HEK293 (cell line): ENCODE data around the gene S100A16.
A peak's percentile ranks its signal among the peaks of the same experiment; 100 is the strongest.

Source experiments
- CTCF ChIA-PET: fragments of 350-600 bp; formaldehyde crosslinking; extraction: SDS; loops from one replicate; lab custom pipeline; 2021; ENCODE audit warnings: antibody characterized with exemption; lab: Yijun Ruan, JAX
- POLR2A ChIA-PET: fragments of 300-600 bp; formaldehyde crosslinking; extraction: SDS; loops from one replicate; lab custom pipeline; 2020; ENCODE audit warnings: antibody characterized with exemption, inconsistent platforms; lab: Yijun Ruan, JAX
- H3K27ac ChIP-seq: fragments of 200-500 bp; sonication (Bioruptor generic); 2 replicates; pipeline ENCODE4 v1.5.1; 2014; ENCODE audit warnings: low read depth, low read length, control low read depth, inconsistent platforms; ENCODE audit errors: extremely low read depth
- H3K36me3 ChIP-seq, 2 experiments: fragments of 200-500 bp in 1 of 2; sonication (Bioruptor generic) in 1 of 2; 1 replicate in 1 of 2; 2 replicates in 1 of 2; pipeline ENCODE4 v1.5.1; 2014 to 2017; ENCODE audit warnings: inconsistent platforms in 2 of 2, low read length in 2 of 2; ENCODE audit not compliant: control insufficient read depth in 2 of 2, insufficient read depth in 1 of 2
- H3K4me1 ChIP-seq: fragments of 200-500 bp; sonication (Bioruptor generic); 2 replicates; pipeline ENCODE4 v1.5.1; 2014; ENCODE audit warnings: mild to moderate bottlenecking, low read length, inconsistent platforms; ENCODE audit not compliant: control insufficient read depth, insufficient read depth
- H3K4me3 ChIP-seq: 2 replicates; pipeline ENCODE4 v1.5.1; 2011; ENCODE audit warnings: low read depth, mild to moderate bottlenecking, control low read depth, low read length, moderate library complexity
- H3K9me3 ChIP-seq: fragments of 200-500 bp; sonication (Bioruptor generic); 2 replicates; pipeline ENCODE4 v1.5.1; 2014; ENCODE audit warnings: low read depth, low read length, inconsistent platforms; ENCODE audit not compliant: control insufficient read depth, insufficient read depth
- BCL11A ChIP-seq: fragments of 450-650 bp; formaldehyde crosslinking; IDR thresholded peaks from 2 replicates; pipeline ENCODE4 v1.5.1; 2016; ENCODE audit warnings: low read depth, missing biosample characterization, missing genetic modification characterization
- GLIS1 ChIP-seq: fragments of 450-650 bp; formaldehyde crosslinking; IDR thresholded peaks from 2 replicates; pipeline ENCODE4 v1.5.1; 2016; ENCODE audit warnings: missing biosample characterization, missing genetic modification characterization
- IKZF3 ChIP-seq: fragments of 450-650 bp; IDR thresholded peaks from 2 replicates; pipeline ENCODE4 v1.5.0; 2018; ENCODE audit warnings: missing biosample characterization, mild to moderate bottlenecking, missing genetic modification characterization, moderate library complexity
- KLF1 ChIP-seq: fragments of 450-650 bp; formaldehyde crosslinking; IDR thresholded peaks from 2 replicates; pipeline ENCODE4 v1.5.1; 2016; ENCODE audit warnings: missing biosample characterization, missing genetic modification characterization
- MZF1 ChIP-seq: fragments of 450-650 bp; formaldehyde crosslinking; IDR thresholded peaks from 2 replicates; pipeline ENCODE4 v1.5.1; 2017; ENCODE audit warnings: missing biosample characterization, missing genetic modification characterization, borderline replicate concordance
- PRDM10 ChIP-seq: fragments of 450-650 bp; formaldehyde crosslinking; IDR thresholded peaks from 2 replicates; pipeline ENCODE4 v1.5.1; 2016; ENCODE audit warnings: missing biosample characterization, missing genetic modification characterization
- PRDM4 ChIP-seq: fragments of 450-650 bp; formaldehyde crosslinking; IDR thresholded peaks from 2 replicates; pipeline ENCODE4 v1.5.1; 2017; ENCODE audit warnings: missing biosample characterization, missing genetic modification characterization
- ZBTB17 ChIP-seq: fragments of 450-650 bp; formaldehyde crosslinking; IDR thresholded peaks from 2 replicates; pipeline ENCODE4 v1.5.1; 2016; ENCODE audit warnings: missing biosample characterization, missing genetic modification characterization
- ZBTB20 ChIP-seq: fragments of 450-650 bp; formaldehyde crosslinking; IDR thresholded peaks from 2 replicates; pipeline ENCODE4 v1.5.1; 2016; ENCODE audit warnings: missing biosample characterization, missing genetic modification characterization
- ZBTB48 ChIP-seq: fragments of 450-650 bp; formaldehyde crosslinking; IDR thresholded peaks from 2 replicates; pipeline ENCODE4 v1.5.1; 2016; ENCODE audit warnings: missing biosample characterization, missing genetic modification characterization
- ZNF138 ChIP-seq: fragments of 450-650 bp; formaldehyde crosslinking; IDR thresholded peaks from 2 replicates; pipeline ENCODE4 v1.5.1; 2016; ENCODE audit warnings: missing biosample characterization, missing genetic modification characterization, borderline replicate concordance
- ZNF16 ChIP-seq: fragments of 450-650 bp; formaldehyde crosslinking; IDR thresholded peaks from 2 replicates; pipeline ENCODE4 v1.5.1; 2016; ENCODE audit warnings: low read depth, missing biosample characterization, missing genetic modification characterization
- ZNF223 ChIP-seq: fragments of 450-650 bp; formaldehyde crosslinking; IDR thresholded peaks from 2 replicates; pipeline ENCODE4 v1.5.1; 2016; ENCODE audit warnings: missing biosample characterization, missing genetic modification characterization
- ZNF473 ChIP-seq: fragments of 450-650 bp; formaldehyde crosslinking; IDR thresholded peaks from 2 replicates; pipeline ENCODE4 v1.5.1; 2017; ENCODE audit warnings: missing biosample characterization, missing genetic modification characterization
- ZNF521 ChIP-seq: fragments of 450-650 bp; formaldehyde crosslinking; IDR thresholded peaks from 2 replicates; pipeline ENCODE4 v1.5.1; 2017; ENCODE audit warnings: missing biosample characterization, mild to moderate bottlenecking, missing genetic modification characterization
- ZNF707 ChIP-seq: fragments of 450-650 bp; formaldehyde crosslinking; IDR thresholded peaks from 2 replicates; pipeline ENCODE4 v1.5.1; 2016; ENCODE audit warnings: missing biosample characterization, missing genetic modification characterization
- ZNF776 ChIP-seq: fragments of 450-650 bp; formaldehyde crosslinking; IDR thresholded peaks from 2 replicates; pipeline ENCODE4 v1.5.0; 2017; ENCODE audit warnings: missing biosample characterization, missing genetic modification characterization, borderline replicate concordance
- ZNF792 ChIP-seq: fragments of 450-650 bp; formaldehyde crosslinking; IDR thresholded peaks from 2 replicates; pipeline ENCODE4 v1.5.1; 2016; ENCODE audit warnings: missing biosample characterization, missing genetic modification characterization
- ZSCAN30 ChIP-seq: fragments of 450-650 bp; IDR thresholded peaks from 2 replicates; pipeline ENCODE4 v1.5.1; 2018; ENCODE audit warnings: missing biosample characterization, mild to moderate bottlenecking, missing genetic modification characterization, moderate library complexity
- TF ChIP-seq, protein P1 (sequence below): fragments of 450-650 bp; formaldehyde crosslinking; IDR thresholded peaks from 2 replicates; pipeline ENCODE4 v1.5.1; 2016; ENCODE audit warnings: missing biosample characterization, missing genetic modification characterization
- TF ChIP-seq, protein P2 (sequence below): fragments of 450-650 bp; IDR thresholded peaks from 2 replicates; pipeline ENCODE4 v1.5.1; 2018; ENCODE audit warnings: missing biosample characterization, mild to moderate bottlenecking, missing genetic modification characterization

S100A16 gene

GRCh38 chr1:153661111-153661708 is 48.3 kb upstream of the S100A16 start:
- ChIA-PET CTCF (no interaction called here), POLR2A (interaction anchor here (0.6 to 1.5 kb wide), 5 partner anchors 14 to 415 kb away, joined by 3 to 6 read pairs (median 4); partner anchors contain the start of genes INTS3 and S100A13)
- H3K36me3 ChIP-seq: peaks cover 49 to 68% of the 10 kb centered on the region in 2 experiments
- H3K4me3 ChIP-seq: no peak overlapping the region
- TF ChIP-seq ZBTB17 (tag by site-specific recombination) (peak; percentile 22; the same call in 1 of the 2 replicates), GLIS1 (peak; percentile 88), ZNF223 (tag by site-specific recombination) (no peak), ZNF707 (tag by site-specific recombination) (no peak), ZNF521 (no peak), IKZF3 (tag by site-specific recombination) (peak; percentile 52; the same call in 1 of the 2 replicates), PRDM4 (tag by site-specific recombination) (peak; percentile 75), ZBTB20 (peak; percentile 46; the same call in 1 of the 2 replicates), ZNF776 (no peak)
- TF ChIP-seq, protein P1, sequence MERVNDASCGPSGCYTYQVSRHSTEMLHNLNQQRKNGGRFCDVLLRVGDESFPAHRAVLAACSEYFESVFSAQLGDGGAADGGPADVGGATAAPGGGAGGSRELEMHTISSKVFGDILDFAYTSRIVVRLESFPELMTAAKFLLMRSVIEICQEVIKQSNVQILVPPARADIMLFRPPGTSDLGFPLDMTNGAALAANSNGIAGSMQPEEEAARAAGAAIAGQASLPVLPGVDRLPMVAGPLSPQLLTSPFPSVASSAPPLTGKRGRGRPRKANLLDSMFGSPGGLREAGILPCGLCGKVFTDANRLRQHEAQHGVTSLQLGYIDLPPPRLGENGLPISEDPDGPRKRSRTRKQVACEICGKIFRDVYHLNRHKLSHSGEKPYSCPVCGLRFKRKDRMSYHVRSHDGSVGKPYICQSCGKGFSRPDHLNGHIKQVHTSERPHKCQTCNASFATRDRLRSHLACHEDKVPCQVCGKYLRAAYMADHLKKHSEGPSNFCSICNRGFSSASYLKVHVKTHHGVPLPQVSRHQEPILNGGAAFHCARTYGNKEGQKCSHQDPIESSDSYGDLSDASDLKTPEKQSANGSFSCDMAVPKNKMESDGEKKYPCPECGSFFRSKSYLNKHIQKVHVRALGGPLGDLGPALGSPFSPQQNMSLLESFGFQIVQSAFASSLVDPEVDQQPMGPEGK (tag by site-specific recombination): peak; percentile 23; the same call in 1 of the 2 replicates
- no peak overlapping the region for H3K27ac ChIP-seq
- H3K9me3 ChIP-seq: no peaks in the 10 kb centered on the region
- H3K4me1 ChIP-seq: 0 out of 2 replicates have a peak, but pooled peaks cover 2% of the 10 kb centered on the region

- TF ChIP-seq, protein P2, sequence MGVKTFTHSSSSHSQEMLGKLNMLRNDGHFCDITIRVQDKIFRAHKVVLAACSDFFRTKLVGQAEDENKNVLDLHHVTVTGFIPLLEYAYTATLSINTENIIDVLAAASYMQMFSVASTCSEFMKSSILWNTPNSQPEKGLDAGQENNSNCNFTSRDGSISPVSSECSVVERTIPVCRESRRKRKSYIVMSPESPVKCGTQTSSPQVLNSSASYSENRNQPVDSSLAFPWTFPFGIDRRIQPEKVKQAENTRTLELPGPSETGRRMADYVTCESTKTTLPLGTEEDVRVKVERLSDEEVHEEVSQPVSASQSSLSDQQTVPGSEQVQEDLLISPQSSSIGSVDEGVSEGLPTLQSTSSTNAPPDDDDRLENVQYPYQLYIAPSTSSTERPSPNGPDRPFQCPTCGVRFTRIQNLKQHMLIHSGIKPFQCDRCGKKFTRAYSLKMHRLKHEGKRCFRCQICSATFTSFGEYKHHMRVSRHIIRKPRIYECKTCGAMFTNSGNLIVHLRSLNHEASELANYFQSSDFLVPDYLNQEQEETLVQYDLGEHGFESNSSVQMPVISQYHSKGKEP (tag by site-specific recombination): no peak
- TF ChIP-seq BCL11A: no peak
- TF ChIP-seq, all 188 proteins: peak for 0
- Histone ChIP-seq H3K4me3 (peak overlapping the region; percentile 87), H3K4me1 (0 out of 2 replicates have a peak, but pooled peaks cover 2% of the 10 kb centered on the region), H3K36me3 (peaks cover 33 to 53% of the 10 kb centered on the region in 2 experiments), H3K9me3 (no peaks in the 10 kb centered on the region), H3K27ac (no peak overlapping the region)
- POLR2A ChIA-PET: interaction anchor here (0.6 to 2.8 kb wide), 7 partner anchors 11 to 343 kb away, joined by 3 to 24 read pairs (median 5); partner anchors contain the start of genes CHTOP, S100A1 and S100A13
- CTCF ChIA-PET: interaction anchor here (0.8 to 2.4 kb wide), 2 partner anchors 49 to 149 kb away, joined by 5 to 9 read pairs; no protein-coding TSS in a partner anchor
Observed at GRCh38 chr1:153659656-153660055, 46.7 kb upstream of the S100A16 start.

GRCh38 chr1:153659175-153659534 is 46.2 kb upstream of the S100A16 start:
- Histone ChIP-seq H3K9me3 (no peaks in the 10 kb centered on the region), H3K4me3 (peak overlapping the region; percentile 87), H3K36me3 (peaks cover 28 to 48% of the 10 kb centered on the region in 2 experiments), H3K27ac (peak overlapping the region; percentile 78; the same call in 1 of the 2 replicates), H3K4me1 (0 out of 2 replicates have a peak, but pooled peaks cover 2% of the 10 kb centered on the region)
- POLR2A ChIA-PET: interaction anchor here (0.6 to 2.8 kb wide), 9 partner anchors 10 to 343 kb away, joined by 3 to 24 read pairs (median 5); partner anchors contain the start of genes CHTOP, S100A1, S100A13 and SLC27A3
- CTCF ChIA-PET: interaction anchor here (0.8 to 2.4 kb wide), 3 partner anchors 10 to 148 kb away, joined by 3 to 9 read pairs (median 5); no protein-coding TSS in a partner anchor
- no peak for TF ChIP-seq ZSCAN30 (tag by site-specific recombination)
- peak; percentile 52; the same call in 1 of the 2 replicates for TF ChIP-seq ZBTB48
- TF ChIP-seq ZNF792 (tag by site-specific recombination): no peak
- no peak for TF ChIP-seq ZNF138 (tag by site-specific recombination)
- TF ChIP-seq ZNF16: no peak
- TF ChIP-seq ZNF473: no peak
- TF ChIP-seq PRDM10 (tag by site-specific recombination): peak; percentile 81
- no peak for TF ChIP-seq KLF1 (tag by site-specific recombination)
- no peak for TF ChIP-seq MZF1 (tag by site-specific recombination)
